HG02938 (cell line): ENCODE data around the gene C2orf78.
"Not testable (repeated sequence)": the region's sequence is repeated elsewhere in the genome, so short reads cannot be mapped to it uniquely, and the experiment has no call there.

Source experiments
- ATAC-seq: cut with Tn5 transposase; IDR thresholded peaks from one replicate; pipeline ENCODE4 v1.9.1; 2021; ENCODE audit warnings: mild to moderate bottlenecking, moderate library complexity; ENCODE audit not compliant: unreplicated experiment

C2orf78 gene

DNA sequence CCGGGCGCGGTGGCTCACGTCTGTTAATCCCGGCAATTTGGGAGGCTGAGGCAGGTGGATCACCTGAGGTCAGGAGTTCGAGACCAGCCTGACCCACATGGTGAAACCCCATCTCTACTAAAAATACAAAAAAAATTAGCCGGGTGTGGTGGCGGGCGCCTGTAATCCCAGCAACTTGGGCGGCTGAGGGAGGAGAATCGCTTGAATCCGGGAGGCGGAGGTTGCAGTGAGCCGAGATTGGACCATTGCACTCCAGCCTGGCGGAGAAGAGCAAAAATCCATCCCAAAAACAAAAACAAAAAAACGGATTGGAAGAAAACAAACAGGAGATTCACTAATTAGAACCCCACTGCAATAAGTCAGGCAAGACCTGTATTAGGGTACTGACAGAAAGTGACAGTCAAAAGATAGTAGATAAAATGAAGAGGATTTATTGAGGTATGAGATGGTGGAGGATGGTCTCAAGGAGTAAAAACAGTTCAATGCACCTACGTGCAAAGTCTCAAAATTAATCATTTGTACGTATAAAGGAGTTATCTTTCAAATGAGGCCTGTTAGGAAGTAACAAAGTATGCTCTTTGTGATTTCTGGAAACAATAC lies 5.0 kb upstream of the C2orf78 start:
- not testable (repeated sequence) for ATAC-seq

DNA sequence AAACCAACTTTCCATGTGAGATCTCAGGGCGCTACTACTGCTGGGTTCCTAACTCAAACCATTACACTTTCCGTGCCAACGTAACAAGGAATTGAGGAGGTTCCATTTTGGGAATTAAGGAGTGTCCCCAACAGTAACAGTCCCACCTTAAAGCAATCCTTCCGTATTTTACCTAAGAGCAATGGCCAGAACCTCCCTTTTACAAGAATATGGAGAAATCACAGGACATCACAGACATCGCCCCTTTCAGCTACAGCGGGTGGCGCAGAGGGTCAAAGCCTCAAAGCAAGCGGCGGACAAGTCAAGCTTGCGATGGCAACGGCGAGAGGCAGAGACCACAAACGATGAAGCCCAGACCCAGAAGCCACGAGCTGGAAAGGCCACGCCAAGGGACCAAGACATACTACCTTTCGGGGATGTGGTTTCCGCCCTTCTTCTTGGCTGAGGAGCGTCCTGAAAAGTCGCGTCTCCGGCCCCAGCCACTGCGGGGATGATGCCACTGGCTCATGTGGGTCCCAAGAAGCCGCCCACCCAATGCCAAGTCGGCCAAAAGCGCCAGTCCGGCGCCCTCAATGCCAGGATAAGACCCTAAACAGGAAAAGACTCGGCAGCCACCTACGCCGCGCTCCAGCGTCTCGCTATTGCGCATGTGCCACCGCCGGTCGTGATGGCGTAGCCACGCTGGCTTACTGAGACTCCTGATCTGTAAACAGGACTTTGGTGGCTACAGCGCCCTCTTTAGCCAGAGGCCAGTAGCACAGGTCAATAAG lies 4.3 kb upstream of the C2orf78 start, which contains the start of gene DUSP11:
DUSP11 (minus strand) TSS at position 637 of the 770 bp plus-strand sequence; CDS start at position 508, 129 bp downstream.
- peak; percentile 98 for ATAC-seq

DNA sequence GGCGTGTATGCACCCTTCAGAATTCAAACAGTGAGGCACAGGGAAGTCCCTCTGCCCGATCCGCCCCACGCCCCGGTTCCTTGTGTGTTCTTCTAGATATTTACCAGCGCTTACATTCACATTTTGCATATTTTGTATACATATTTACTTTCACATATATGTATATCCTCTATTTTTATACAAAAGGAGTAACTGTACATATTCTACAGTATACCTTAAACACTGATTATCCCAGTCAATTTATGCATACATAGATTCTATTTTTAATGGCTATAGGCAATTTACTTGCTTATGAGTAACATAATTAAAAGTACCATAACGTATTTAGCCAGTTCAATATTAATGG lies 3.8 kb upstream of the C2orf78 start:
- no peak for ATAC-seq

- ATAC-seq = not testable (repeated sequence)
These were observed 581 bp upstream of the C2orf78 start for GRCh38 chr2:73783402-73783801.

- ATAC-seq = no peak
These were observed 27.9 kb downstream of the C2orf78 start for GRCh38 chr2:73811878-73812277.

DNA sequence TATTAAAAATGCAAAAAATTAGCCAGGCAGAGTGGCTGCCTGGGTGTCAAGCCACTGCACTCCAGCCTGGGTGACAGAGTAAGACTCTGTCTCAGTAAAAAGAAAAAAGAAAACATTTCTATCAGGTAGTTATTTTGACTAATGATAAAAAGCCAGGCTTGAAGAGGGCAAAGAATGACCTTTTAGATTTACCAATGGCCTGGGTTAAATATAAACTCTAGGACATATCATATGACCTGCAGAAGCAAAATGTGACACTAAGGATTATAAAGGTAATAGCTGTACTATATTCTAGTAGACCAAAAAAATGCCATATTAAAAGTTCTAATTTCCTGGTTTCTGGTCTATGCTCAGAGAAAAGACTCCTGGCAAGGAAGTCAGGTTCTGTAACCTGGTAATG lies 28.7 kb downstream of the C2orf78 start:
- no peak for ATAC-seq

- no peak for ATAC-seq
These were observed 34.3 kb downstream of the C2orf78 start for GRCh38 chr2:73818296-73818695.

DNA sequence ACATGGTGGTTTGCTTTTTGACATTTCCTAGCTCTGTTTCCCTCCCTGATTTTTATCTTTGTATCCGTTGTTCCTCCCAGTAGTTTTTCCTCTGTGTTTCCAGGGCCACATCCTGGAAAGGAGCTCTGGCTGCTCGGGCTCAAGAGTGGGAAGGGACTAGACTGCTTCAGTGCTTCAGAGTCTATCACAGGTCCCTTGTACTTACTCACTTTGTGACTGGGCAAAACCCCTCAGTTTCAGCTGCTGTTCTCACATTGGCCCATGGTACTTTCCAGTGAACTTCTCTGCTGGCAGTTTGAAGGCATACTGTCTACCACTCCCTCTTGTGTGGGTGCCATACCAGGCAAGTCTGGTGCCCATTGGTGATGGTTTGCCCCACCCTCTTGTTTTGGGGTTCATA lies 37.2 kb downstream of the C2orf78 start:
- ATAC-seq = no peak

DNA sequence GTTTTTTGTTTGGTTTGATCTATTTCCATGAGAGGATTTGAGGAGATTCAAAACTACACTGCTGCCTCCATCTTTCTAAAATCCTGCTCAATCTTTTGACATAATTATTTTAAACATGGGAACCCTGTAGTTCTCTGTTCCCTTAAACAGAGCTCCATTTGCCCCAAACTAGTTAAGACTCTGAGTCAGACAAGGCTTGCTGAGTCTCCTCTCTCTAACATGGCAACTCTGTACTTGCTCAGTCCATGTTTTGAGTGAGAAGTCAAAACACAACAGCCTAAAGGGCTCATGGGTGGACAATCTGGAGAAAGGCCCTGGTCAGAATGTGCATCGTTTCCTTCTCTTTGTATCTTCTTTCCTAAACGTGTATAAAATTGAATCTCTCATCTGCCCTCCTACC lies 37.7 kb downstream of the C2orf78 start:
- no peak for ATAC-seq

- peak; percentile 76 for ATAC-seq
These were observed 38.3 kb downstream of the C2orf78 start for GRCh38 chr2:73822276-73822675.

DNA sequence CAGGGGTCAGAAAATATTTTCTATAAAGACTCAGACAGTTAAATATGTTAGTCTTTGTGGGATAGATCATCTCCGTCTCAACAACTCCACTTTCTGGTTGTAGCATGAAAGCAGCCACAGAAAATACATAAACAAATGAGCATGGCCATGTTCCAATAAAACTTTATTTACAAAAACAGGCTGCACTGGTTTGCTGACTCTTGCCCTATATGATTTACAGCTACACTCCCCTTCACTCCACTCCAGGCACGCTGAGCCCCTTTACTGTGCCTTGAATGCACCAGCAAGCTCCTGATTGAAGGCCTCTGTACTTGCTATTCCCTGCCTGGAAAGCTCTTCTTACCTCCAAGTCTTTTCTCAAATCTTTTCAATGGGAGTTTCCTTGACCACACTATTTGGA lies 39.0 kb downstream of the C2orf78 start:
- no peak for ATAC-seq

GRCh38 chr2:73823416-73823815 lies 39.4 kb downstream of the C2orf78 start:
- no peak for ATAC-seq

DNA sequence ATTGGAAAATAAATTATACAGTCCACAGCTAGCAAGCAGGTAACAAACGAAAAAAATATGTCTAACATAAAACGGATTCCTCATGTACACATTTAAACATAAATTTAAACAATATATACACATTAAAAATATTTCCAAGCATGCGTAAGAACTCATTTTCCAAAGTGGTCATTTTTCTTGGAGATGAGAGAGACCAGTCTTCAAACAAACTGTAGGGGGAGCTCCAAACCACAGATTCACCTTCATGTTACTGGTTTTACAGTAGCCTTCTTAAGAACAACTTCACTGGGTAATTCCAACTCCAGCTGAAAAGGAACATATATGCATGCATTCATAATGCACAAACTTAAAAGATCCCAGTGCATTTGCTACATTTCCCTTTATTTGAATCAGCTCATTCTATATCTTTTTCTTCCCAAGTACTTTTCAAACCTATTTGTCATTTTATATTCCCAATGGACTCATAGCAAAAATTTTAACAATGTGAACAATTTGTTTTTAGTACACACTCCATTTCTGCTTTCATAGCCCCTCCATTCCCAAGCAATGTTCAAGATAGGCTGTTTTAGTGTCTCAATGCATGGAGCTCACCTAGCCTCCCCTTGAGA lies 40.0 kb downstream of the C2orf78 start:
- ATAC-seq = no peak

DNA sequence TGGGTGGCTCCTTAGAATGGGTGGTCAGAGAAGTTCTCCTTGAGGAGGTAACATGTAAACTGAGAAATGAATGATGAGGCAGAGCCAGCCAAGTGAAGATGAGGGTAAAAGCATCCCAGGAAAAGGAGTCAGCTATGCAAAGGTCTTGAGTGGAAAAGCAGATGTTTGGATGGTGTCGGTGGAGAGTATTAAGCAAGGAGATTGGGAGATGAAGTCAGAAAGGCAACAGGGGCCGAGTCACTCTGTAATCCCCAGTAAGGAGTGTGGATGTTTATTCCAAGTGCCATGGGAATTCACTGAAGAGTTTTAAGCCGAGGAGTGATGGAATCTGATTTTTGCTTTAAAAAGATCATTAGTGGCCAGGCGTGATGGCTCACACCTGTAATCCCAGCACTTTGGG lies 41.4 kb downstream of the C2orf78 start:
- no peak for ATAC-seq

DNA sequence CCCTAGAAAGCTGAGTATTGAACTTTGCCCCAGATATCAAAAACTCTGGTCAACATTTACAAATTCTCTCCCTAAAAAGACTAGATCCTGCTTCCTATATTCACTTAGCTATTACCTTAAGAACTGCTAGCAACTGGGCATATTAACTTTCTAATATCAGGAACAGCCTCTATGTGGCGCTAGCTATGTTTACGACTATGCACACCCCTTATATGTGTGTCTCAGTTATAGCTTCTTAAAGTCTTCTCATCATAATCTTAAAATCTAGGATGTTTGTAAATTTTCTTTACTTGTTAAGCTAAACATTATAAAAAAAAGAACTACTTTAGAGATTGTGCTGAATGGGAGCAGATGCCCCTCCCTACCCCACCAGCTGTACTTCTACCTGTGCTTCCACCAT lies 43.0 kb downstream of the C2orf78 start:
- ATAC-seq = no peak

- ATAC-seq = no peak
These were observed 43.8 kb downstream of the C2orf78 start for GRCh38 chr2:73827660-73828388.

- ATAC-seq = no peak
These were observed 44.4 kb downstream of the C2orf78 start for GRCh38 chr2:73828389-73828817.

- ATAC-seq = peak; percentile 76
These were observed 45.0 kb downstream of the C2orf78 start, which contains the start of gene STAMBP for GRCh38 chr2:73828818-73829570. Gene STAMBP (plus strand): TSS chr2:73828961. CDS start chr2:73830857, 1,896 bp downstream.

GRCh38 chr2:73830871-73831401 lies 47.0 kb downstream of the C2orf78 start:
- ATAC-seq = no peak

DNA sequence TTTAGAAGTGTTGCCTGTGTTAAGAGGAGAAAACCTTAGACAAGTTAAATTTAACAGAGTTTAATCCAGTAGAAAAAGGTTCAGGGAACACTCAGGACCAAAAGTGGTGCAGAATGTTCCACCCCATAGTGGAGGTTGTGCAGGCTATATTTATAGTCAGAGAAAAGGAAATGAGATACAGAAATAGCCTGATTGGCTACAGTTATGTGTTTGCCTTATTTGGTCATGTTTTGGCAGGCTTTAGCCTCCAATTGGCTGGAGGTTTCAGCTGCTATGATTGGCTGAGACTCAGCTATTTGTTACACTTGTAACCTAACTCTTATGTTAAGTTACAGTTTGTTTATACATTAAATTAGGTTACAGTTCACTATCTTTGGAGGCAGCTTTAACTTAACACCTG lies 48.9 kb downstream of the C2orf78 start:
- ATAC-seq = no peak
